GM18870 (cell line): ENCODE results near the gene NACC2.

Experiments used
- ATAC-seq: cut with Tn5 transposase; IDR thresholded peaks from one replicate; pipeline ENCODE4 v1.9.1; 2021; ENCODE audit warnings: moderate library complexity; ENCODE audit not compliant: unreplicated experiment

The NACC2 gene

DNA sequence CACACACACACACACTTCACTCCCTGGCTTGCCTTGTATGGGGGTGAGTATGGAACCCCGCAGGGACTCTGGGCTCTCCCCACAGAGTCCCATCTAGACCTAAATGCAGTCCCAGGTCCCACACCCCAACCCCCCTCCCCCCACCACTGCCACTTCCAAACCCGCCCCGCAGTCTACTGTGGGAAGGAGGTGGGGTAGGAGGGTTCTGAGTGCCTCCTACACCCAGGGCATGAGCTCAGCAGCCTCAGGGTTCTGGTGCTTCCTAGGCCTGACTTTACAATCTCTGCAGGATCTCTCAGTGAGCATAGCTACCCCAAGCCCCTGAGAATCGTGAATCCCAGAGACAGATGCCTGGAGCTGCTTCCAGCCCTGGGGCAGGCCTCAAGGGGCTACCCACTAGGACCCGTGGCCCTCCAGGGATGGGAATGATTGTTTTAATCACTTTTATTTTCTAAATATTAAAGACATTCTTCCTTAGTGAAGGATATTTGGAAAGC, 1.5 kb upstream of the NACC2 start:
- ATAC-seq = no peak

DNA sequence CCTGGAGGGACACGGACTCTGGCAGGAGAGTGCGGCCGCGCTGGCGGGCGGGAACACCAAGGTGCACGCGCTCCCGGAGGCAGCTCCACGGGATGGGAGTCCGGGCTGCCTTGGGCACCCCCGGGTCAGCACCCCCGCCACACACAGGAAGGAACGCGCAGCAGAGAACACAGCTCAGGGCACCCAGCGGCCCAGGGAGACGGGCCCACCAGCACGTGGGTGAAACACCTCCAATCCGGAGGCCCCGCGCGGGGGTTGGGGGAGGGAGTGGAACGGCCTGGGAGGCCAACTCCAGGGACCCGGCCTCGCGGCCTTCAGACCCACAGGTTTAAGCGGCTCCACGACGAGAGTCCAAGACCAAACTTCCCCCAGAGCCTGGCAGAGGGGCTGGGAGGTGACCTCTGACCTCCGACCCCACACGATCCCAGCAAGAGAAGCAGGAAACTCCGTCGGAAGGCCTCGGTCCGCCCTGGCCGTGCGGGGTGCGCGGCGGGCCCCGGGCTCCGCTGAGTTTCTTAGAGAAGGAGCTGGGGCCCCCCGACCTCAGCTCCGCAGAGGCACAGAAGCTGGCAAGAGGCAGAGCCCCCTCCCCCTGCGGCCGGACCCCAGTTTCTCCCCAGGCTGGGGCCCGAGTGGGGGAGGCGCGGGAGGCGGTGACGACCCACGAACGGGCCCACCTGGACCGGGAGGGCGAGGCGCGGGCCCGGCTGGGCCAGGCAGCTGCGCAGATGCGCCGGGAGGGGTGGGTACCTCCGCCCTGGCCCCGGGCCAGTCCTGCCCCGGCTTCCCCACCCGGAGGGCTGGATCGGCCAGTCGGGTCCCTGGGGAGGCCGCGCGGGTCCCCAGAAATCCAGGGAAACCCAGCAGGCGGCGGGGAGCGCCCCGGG, 851 bp downstream of the NACC2 start:
- ATAC-seq = no peak

- ATAC-seq = no peak
Observed at GRCh38 chr9:136093346-136093986, 1.6 kb downstream of the NACC2 start.

- no peak for ATAC-seq
Observed at GRCh38 chr9:136092741-136093140, 2.3 kb downstream of the NACC2 start.

- no peak for ATAC-seq
Observed at GRCh38 chr9:136092353-136092650, 2.8 kb downstream of the NACC2 start.

DNA sequence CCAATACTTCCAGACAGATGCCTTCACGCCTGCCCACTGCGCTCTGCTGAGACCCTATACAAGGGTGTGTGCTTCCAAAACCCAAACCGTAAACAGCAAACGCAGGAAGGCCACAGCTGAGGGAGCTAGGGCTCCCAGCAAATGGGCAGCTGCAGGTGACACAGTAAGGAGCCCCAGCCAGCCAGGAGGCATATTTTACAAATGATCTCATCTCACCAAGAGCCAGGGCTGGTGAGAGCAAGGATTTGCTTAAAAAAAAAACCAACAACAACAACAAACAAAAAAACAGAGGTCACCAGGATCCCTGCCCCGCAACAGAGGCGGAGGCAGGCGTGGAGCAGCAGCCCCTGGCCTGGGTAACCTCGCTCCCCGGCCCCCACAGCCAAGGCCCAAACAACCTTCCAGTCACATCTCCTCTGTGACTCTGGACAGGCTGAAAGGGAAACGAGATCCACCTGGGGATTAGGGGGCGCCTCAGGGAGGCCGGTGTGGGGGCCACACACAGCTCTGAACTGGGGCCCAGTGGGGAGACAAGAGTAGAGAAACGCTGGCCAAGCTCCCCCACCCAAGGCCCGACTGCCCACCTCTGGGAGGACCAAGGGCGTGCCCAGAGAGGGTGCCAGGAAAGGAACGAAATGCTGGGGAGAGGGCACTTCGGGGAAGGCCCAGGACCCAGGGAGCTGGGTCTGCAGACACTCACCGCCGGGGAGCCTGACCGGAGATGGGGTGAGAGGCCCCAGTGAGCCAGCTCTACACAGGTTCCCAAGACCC, 3.3 kb downstream of the NACC2 start:
- no peak for ATAC-seq

DNA sequence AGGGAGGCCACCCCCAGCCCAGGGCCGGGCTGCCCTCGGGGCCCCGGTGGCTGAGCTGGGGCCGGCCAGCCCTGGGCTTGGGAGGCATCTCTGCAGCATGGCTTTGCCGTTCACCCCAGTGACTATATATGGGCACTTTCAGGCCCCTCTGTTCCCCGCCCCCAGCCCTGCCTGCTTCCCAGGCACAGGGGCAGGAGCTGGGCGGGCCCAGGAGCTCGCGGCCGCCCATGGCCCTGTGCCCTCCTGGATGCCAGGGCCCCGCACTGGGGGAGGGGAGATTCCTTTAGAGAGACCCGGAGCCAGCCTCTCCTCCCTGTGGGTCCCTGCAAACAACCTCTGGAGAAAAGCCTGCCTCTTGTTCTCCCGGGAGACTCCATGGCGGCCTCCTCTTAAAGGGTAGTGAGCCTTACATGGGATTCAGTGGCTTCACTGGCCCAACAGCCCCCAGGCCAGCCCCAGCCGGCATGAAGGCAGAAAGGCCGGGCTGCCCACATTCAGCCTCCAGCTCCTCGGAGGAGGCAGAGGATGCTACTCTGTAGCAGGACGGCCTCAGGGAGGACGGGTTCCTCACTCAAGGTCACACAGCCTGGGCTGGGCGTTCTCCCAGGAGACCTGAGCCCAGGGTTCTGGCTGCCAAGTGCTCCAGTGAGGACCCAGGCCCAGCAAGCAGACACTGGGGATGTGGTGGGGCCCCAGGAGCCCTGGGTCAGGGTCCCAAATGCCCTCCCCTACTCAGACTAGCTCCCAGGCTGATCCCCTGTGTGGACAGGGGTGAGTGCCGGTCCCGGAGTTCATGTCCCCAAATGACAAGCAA, 4.1 kb downstream of the NACC2 start:
- no peak for ATAC-seq

DNA sequence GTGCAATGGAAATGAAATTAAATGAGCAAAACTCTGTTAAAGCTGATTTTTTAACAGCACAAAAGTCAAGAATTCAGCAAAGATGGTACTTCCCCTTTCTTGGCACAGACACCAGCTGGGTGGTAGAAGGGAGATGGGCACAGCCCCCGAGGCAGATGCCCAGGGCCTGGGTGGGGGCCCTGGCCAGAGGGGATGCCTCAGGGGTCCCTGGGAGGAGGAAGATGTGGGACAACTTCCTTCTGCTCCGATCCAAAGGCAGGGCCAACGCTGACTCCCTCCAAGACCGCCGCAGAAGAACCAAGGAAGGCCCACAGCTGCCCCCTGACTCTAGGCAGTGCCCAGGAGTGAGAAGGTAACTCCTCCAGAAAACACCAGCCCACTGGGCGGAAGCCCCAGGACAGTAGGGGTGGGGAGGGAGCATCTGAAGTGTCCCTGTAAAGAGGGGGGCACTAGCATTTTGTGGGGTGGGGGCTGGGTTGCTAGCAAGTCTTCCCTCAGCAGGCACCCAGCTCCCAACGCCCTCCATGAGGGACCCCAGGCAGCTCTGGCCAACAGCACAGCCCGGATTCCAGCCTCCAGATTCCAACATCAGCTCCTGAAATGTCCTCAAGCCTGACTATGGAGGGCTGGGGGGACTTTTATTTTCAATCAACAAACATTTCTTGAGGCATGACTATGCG, 4.9 kb downstream of the NACC2 start:
- ATAC-seq = no peak

DNA sequence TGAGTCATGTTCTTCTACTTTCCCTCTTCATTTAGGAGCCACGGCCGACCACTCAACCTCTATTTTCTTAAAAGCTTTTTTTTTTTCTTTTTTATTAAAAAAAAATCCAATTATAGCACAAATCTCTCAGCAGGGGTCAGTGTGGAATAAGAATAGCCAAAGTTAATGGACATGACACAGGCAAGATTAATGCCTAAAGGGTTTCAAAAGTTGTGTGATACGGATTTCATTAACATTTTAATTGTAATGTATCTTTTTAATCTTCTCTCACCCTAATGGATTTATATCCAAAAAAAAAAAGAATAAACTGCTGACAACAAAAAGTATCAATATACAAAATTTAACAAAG, 5.4 kb downstream of the NACC2 start:
- no peak for ATAC-seq

- no peak for ATAC-seq
Observed at GRCh38 chr9:136088939-136089696, 6.0 kb downstream of the NACC2 start.

GRCh38 chr9:136088481-136088938, 6.6 kb downstream of the NACC2 start:
- ATAC-seq = no peak

- ATAC-seq = no peak
Observed at GRCh38 chr9:136087741-136088480, 7.2 kb downstream of the NACC2 start.

GRCh38 chr9:136086951-136087740, 7.9 kb downstream of the NACC2 start:
- no peak for ATAC-seq

- ATAC-seq = no peak
Observed at GRCh38 chr9:136086213-136086881, 8.7 kb downstream of the NACC2 start.

GRCh38 chr9:136085815-136086212, 9.3 kb downstream of the NACC2 start:
- no peak for ATAC-seq

- ATAC-seq = no peak
Observed at GRCh38 chr9:136084063-136084944, 10.8 kb downstream of the NACC2 start.
